Measurements from ENCODE around the gene CADM2. TPM values are rescaled to one million over a fixed set of nuclear protein-coding genes. Genes with fewer than 3 reads are reported as not detected.

CADM2 gene
- total and polyA plus RNA-seq, 12 donors, result 0.10 to 12.6 (median 2.2) TPM

DNA sequence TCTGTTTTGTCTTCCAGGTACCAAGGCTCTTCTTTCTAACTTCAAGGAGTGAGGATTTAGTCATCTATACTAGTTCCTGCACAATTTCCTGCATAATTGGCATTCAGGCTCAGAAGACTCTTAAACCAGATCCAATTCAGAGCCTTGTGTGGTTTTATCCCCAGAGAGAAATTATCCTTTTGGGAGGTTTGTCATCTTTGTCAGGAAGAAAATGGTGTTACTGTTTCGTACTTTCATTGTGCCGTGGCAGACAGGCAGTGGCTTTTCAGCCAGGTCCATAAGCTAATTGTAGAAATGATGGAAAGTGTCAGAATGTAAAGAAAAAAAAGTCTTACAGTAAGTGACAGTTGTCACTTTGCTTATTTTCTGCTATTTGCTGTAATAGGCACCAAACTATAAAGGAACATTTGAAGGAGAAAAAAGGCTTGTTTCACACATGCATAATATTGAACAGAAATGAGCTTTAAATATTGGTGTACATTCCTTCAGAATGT is 82.8 kb downstream of the CADM2 start:
- Histone ChIP-seq H3K4me1 (replicated peaks in 1 of 2) (no peaks in the 10 kb centered on the region), H3K36me3 (replicated peaks in 1 of 2) (no peaks in the 10 kb centered on the region), H3K27ac (no peak overlapping the region), H3K27me3 (no peaks in the 10 kb centered on the region), H3K9me3 (replicated peaks in 1 of 3) (no peaks in the 10 kb centered on the region), H3K4me3 (no peak overlapping the region)
- DNase-seq, result no peak
- TF ChIP-seq, protein P1, sequence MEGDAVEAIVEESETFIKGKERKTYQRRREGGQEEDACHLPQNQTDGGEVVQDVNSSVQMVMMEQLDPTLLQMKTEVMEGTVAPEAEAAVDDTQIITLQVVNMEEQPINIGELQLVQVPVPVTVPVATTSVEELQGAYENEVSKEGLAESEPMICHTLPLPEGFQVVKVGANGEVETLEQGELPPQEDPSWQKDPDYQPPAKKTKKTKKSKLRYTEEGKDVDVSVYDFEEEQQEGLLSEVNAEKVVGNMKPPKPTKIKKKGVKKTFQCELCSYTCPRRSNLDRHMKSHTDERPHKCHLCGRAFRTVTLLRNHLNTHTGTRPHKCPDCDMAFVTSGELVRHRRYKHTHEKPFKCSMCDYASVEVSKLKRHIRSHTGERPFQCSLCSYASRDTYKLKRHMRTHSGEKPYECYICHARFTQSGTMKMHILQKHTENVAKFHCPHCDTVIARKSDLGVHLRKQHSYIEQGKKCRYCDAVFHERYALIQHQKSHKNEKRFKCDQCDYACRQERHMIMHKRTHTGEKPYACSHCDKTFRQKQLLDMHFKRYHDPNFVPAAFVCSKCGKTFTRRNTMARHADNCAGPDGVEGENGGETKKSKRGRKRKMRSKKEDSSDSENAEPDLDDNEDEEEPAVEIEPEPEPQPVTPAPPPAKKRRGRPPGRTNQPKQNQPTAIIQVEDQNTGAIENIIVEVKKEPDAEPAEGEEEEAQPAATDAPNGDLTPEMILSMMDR (IDR thresholded peaks at IDR 0.05), result no peak
- TF ChIP-seq POLR2A (IDR thresholded peaks at IDR 0.05), result no peak
- intact Hi-C loops (cut with DNase I), result no loop called here
- WGBS, 4 donors, result 66 to 87% (median 77%) methylated on average over 2 of the region's 2 CpGs

DNA sequence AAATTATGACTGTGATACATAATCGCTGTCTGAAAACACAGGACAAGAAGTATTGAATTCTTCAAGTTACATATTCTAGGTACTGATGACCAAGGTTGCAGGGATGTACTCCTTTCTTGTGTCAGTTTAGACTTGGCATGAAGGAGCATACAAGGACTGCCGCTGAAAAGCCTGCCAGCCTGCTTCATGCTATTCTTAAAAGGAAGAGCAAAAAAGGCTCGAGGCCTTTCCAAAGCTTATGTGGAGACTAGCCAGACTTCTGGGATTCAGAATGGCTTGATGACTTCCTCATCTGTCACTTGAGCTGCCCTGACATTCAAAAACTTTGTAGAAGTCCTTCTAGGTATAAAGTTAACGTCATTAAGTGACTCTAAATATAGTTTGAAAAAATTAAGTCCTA is 92.0 kb downstream of the CADM2 start:
- Histone ChIP-seq H3K4me1 (replicated peaks in 1 of 2) (no peaks in the 10 kb centered on the region), H3K36me3 (replicated peaks in 1 of 2) (no peaks in the 10 kb centered on the region), H3K4me3 (no peak overlapping the region), H3K9me3 (replicated peaks in 1 of 3) (no peaks in the 10 kb centered on the region), H3K27ac (no peak overlapping the region), H3K27me3 (no peaks in the 10 kb centered on the region)
- intact Hi-C loops (cut with DNase I), result no loop called here
- no peak for DNase-seq
- no peak for TF ChIP-seq POLR2A (IDR thresholded peaks at IDR 0.05)
- TF ChIP-seq, protein P1 (IDR thresholded peaks at IDR 0.05), result no peak
- 71 to 79% (median 72%) methylated on average over 4 of the region's 4 CpGs for WGBS, 4 donors

DNA sequence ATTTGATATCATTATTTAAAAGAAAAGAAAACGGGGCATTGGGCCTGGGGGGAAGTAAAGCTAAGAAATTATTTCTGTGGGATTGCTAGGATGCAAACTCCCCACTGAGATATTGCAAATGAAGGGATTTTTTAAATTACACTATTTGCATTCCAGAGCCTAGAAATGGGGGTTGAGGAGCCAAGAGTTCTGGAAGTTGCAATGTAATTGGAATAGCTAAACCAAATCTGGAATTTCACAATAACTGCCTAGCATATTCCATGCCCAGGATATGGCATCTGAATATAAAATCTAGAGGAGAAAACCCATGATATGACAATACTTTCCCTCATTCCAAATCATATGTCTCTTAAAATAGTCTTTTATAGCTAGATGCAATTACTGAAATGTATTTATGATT is 93.0 kb downstream of the CADM2 start:
- H3K4me3 ChIP-seq, result no peak overlapping the region
- no peaks in the 10 kb centered on the region for H3K4me1 ChIP-seq (replicated peaks in 1 of 2)
- no peak overlapping the region for H3K27ac ChIP-seq
- no peak for DNase-seq
- H3K36me3 ChIP-seq (replicated peaks in 1 of 2), result no peaks in the 10 kb centered on the region
- intact Hi-C loops (cut with DNase I), result no loop called here
- H3K27me3 ChIP-seq, result no peaks in the 10 kb centered on the region
- H3K9me3 ChIP-seq (replicated peaks in 1 of 3), result no peaks in the 10 kb centered on the region
- TF ChIP-seq, protein P1 (IDR thresholded peaks at IDR 0.05), result no peak
- TF ChIP-seq POLR2A (IDR thresholded peaks at IDR 0.05), result no peak
- 30 to 47% (median 43%) methylated on average over 1 of the region's 1 CpG for WGBS, 4 donors

DNA sequence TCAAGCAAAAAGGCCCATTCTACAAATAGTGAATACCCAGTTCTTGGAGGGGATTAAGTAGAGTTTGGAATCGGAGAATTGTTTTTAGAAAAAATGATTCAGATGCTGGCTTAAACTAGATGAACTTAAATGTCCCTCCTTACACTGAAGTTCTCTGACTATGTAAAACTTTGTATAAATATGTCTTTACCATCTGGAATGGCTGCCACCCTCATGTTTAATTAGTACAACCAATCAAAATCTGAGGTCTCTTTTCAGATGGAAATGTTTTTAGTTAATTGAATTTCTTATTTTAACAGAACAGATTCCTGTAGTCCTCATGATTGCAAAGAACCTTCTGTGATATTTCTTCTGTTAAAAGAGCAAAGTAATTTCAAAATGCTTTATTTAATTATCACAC is 94.8 kb downstream of the CADM2 start:
- H3K27ac ChIP-seq, result no peak overlapping the region
- intact Hi-C loops (cut with DNase I), result no loop called here
- H3K9me3 ChIP-seq (replicated peaks in 1 of 3), result no peaks in the 10 kb centered on the region
- H3K27me3 ChIP-seq, result no peaks in the 10 kb centered on the region
- no peaks in the 10 kb centered on the region for H3K36me3 ChIP-seq (replicated peaks in 1 of 2)
- no peak for DNase-seq
- H3K4me3 ChIP-seq, result no peak overlapping the region
- no peak for TF ChIP-seq POLR2A (IDR thresholded peaks at IDR 0.05)
- TF ChIP-seq, protein P1 (IDR thresholded peaks at IDR 0.05), result no peak
- no peaks in the 10 kb centered on the region for H3K4me1 ChIP-seq (replicated peaks in 1 of 2)
- 82 to 95% (median 90%) methylated on average over 1 of the region's 1 CpG for WGBS, 4 donors

All from adrenal gland (tissue), 12 donors.